SK-N-MC (cell line): ENCODE measurements around the gene EFCAB11.

Experiments
- EZH2 ChIP-seq: fragments of 200-600 bp; sonication (generic); IDR thresholded peaks from one replicate; pipeline ENCODE4 v1.6.1; 2017; ENCODE audit warnings: antibody characterized with exemption
- FOXP2 ChIP-seq: optimal IDR thresholded peaks from 2 replicates; pipeline ENCODE3; 2011; ENCODE audit warnings: mild to moderate bottlenecking, moderate library complexity; ENCODE audit not compliant: insufficient read depth; ENCODE audit errors: extremely low read length, control extremely low read depth
- POLR2AphosphoS5 ChIP-seq: IDR thresholded peaks from 2 replicates; pipeline ENCODE4 v1.6.1; 2012; ENCODE audit warnings: mild to moderate bottlenecking, low read depth, low read length, borderline replicate concordance

GRCh38 chr14:89851106-89851505 is 103.4 kb downstream of the EFCAB11 start:
- TF ChIP-seq EZH2 (no peak), POLR2AphosphoS5 (no peak), FOXP2 (no peak)
